Nephron progenitor cell (in vitro differentiated cells): ENCODE results near the gene ZNF892.
A peak's percentile ranks its signal among the peaks of the same experiment; 100 is the strongest.

Experiments used
- DNase-seq: peaks from one replicate; pipeline ENCODE4 v3.0.0; 2021
- H3K27ac Mint-ChIP-seq: 2 replicates; pipeline ENCODE4 v1.8.0; 2021; ENCODE audit warnings: mild to moderate bottlenecking, moderate library complexity, mixed read lengths
- H3K27me3 Mint-ChIP-seq: 2 replicates; pipeline ENCODE4 v1.8.0; 2021; ENCODE audit warnings: mild to moderate bottlenecking, low read depth, mixed read lengths; ENCODE audit not compliant: poor library complexity
- H3K36me3 Mint-ChIP-seq: 2 replicates; pipeline ENCODE4 v1.8.0; 2021; ENCODE audit warnings: low read depth, mixed read lengths
- H3K4me1 Mint-ChIP-seq: 2 replicates; pipeline ENCODE4 v1.8.0; 2021; ENCODE audit warnings: mixed read lengths
- H3K4me3 Mint-ChIP-seq: 2 replicates; pipeline ENCODE4 v1.8.0; 2021; ENCODE audit warnings: mild to moderate bottlenecking, moderate library complexity, mixed read lengths
- H3K9me3 Mint-ChIP-seq: 2 replicates; pipeline ENCODE4 v1.8.0; 2021; ENCODE audit warnings: mild to moderate bottlenecking, moderate library complexity, mixed read lengths
- TF ChIP-seq, protein P1 (sequence below): fragments of 200-600 bp; sonication (generic); IDR thresholded peaks from 2 replicates; pipeline ENCODE4 v1.5.0; 2021; ENCODE audit warnings: antibody characterized with exemption

ZNF892 gene

GRCh38 chr2:95207111-95207961, at the start of gene ZNF892:
ZNF892 (plus strand) TSS chr2:95207521; CDS start chr2:95207816, 295 bp downstream.
- H3K36me3 Mint-ChIP-seq, result peaks cover 68% of the 10 kb centered on the region
- peaks cover 75% of the 10 kb centered on the region for H3K9me3 Mint-ChIP-seq
- H3K27ac Mint-ChIP-seq, result peak within 1 kb of the TSS; percentile 82
- DNase-seq, result peak; percentile 93
- TF ChIP-seq, protein P1, sequence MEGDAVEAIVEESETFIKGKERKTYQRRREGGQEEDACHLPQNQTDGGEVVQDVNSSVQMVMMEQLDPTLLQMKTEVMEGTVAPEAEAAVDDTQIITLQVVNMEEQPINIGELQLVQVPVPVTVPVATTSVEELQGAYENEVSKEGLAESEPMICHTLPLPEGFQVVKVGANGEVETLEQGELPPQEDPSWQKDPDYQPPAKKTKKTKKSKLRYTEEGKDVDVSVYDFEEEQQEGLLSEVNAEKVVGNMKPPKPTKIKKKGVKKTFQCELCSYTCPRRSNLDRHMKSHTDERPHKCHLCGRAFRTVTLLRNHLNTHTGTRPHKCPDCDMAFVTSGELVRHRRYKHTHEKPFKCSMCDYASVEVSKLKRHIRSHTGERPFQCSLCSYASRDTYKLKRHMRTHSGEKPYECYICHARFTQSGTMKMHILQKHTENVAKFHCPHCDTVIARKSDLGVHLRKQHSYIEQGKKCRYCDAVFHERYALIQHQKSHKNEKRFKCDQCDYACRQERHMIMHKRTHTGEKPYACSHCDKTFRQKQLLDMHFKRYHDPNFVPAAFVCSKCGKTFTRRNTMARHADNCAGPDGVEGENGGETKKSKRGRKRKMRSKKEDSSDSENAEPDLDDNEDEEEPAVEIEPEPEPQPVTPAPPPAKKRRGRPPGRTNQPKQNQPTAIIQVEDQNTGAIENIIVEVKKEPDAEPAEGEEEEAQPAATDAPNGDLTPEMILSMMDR, result peak; percentile 10
- H3K4me3 Mint-ChIP-seq, result peak within 1 kb of the TSS; percentile 87
- peaks cover 31% of the 10 kb centered on the region for H3K4me1 Mint-ChIP-seq
- H3K27me3 Mint-ChIP-seq, result peaks cover 13% of the 10 kb centered on the region

DNA sequence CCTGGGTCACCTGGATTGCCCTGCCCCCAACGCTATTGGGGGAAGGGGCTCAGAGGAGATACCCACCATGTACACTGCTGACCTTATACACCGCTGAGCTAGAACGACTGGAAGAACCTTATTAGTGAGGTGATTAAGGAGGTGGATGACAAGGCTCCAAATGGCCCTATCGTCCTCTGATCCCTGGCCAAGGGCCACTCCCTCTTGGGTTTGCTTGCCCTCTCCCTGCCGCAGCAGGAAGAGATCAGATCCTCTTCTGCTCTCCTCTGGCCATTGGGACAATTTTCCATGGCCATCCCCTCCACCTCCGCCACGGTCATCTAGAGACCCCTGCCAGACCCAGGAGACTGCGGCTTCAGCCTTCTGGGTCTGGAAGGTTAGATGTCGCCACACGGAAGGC, 48.9 kb upstream of the ZNF892 start:
- DNase-seq, result no peak
- Mint-ChIP-seq H3K27me3 (no peaks in the 10 kb centered on the region), H3K4me1 (peaks cover 10% of the 10 kb centered on the region)

GRCh38 chr2:95158891-95159619, 48.3 kb upstream of the ZNF892 start:
- H3K9me3 Mint-ChIP-seq, result peaks cover 45% of the 10 kb centered on the region
- TF ChIP-seq, protein P1, result no peak
- no peaks in the 10 kb centered on the region for H3K27me3 Mint-ChIP-seq
- peak overlapping the region; percentile 89 for H3K4me3 Mint-ChIP-seq
- peaks cover 16% of the 10 kb centered on the region for H3K4me1 Mint-ChIP-seq
- H3K27ac Mint-ChIP-seq, result no peak overlapping the region
- DNase-seq, result no peak
- peaks cover 55% of the 10 kb centered on the region for H3K36me3 Mint-ChIP-seq

More for the DNA sequence above, 48.9 kb upstream of the ZNF892 start:
- H3K4me3 Mint-ChIP-seq, result peak overlapping the region; percentile 89
- H3K27ac Mint-ChIP-seq, result no peak overlapping the region
- TF ChIP-seq, protein P1, result no peak
- H3K36me3 Mint-ChIP-seq, result peaks cover 59% of the 10 kb centered on the region
- peaks cover 51% of the 10 kb centered on the region for H3K9me3 Mint-ChIP-seq

DNA sequence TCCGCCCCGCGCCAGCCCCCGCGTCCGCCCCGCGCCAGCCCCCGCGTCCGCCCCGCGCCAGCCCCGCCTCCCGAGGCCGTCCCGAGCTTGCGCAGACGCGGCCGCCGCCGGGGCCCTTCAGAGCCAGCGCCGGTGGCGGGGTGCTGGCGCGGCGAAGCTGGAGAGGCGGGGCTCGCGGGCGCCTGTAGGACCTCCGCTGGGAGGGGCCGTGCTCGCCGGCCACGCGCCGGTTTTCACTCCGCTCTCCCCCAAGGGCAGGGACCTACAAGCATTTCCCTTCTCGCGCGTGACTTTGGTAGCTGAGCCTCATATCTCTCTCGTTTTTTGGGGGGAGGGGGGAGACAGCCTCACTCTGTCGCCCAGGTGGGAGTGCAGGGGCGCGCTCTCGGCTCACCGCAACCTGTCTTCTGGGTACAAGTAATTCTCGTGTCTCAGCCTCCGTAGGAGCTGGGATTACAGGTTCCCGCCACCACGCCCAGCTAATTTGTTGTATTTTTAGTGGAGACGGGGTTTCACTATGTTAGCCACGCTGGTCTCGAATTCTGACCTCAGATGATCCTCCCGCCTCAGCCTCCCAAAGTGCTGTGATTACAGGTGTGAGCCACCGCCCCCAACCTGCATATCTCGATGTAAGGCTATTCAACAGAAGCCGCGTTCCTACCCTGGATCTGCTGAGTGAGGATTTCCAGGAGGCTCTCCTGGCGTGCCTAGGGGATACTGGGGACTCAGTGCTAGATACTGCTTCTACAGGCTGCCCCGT, 47.5 kb upstream of the ZNF892 start, which contains the start of gene ZNF514:
TSS of gene ZNF514 (minus strand) at position 159 of the 760 bp plus-strand sequence. CDS start 6,595 bp downstream, outside the sequence.
- DNase-seq, result peak; percentile 88
- H3K4me1 Mint-ChIP-seq, result peaks cover 24% of the 10 kb centered on the region
- H3K36me3 Mint-ChIP-seq, result peaks cover 46% of the 10 kb centered on the region
- H3K4me3 Mint-ChIP-seq, result peak within 1 kb of the TSS; percentile 89
- H3K9me3 Mint-ChIP-seq, result peaks cover 42% of the 10 kb centered on the region
- H3K27ac Mint-ChIP-seq, result no peak within 1 kb of the TSS
- TF ChIP-seq, protein P1, result no peak
- H3K27me3 Mint-ChIP-seq, result no peaks in the 10 kb centered on the region

GRCh38 chr2:95165030-95165370, 42.3 kb upstream of the ZNF892 start:
- Mint-ChIP-seq H3K27ac (peak overlapping the region; percentile 98), H3K4me3 (peak overlapping the region; percentile 98), H3K36me3 (peaks cover 17% of the 10 kb centered on the region), H3K4me1 (peaks cover 35% of the 10 kb centered on the region), H3K9me3 (peaks cover 16% of the 10 kb centered on the region), H3K27me3 (no peaks in the 10 kb centered on the region)
- TF ChIP-seq, protein P1, result no peak
- no peak for DNase-seq
